ENCODE data around the gene OCA2.
"Not testable (repeated sequence)": the region's sequence is repeated elsewhere in the genome, so short reads cannot be mapped to it uniquely, and the experiment has no call there.

The OCA2 gene

GRCh38 chr15:27967541-27967940 lies 131.6 kb downstream of the OCA2 start:
- no peaks in the 10 kb centered on the region for H3K9me3 ChIP-seq (ENCODE audit: control insufficient read depth, low read length)
- H3K4me1 ChIP-seq (ENCODE audit: control insufficient read depth, insufficient read depth, low read length, poor library complexity, severe bottlenecking) = no peaks in the 10 kb centered on the region
- H3K4me3 ChIP-seq (ENCODE audit: extremely low read depth, insufficient read depth, low read length, poor library complexity, severe bottlenecking) = no peak overlapping the region
- 91 to 93% methylated on average over 12 to 13 of the region's 13 CpGs for WGBS, 2 experiments (ENCODE audit: insufficient coverage in 2 of 2)
- no peaks in the 10 kb centered on the region for H3K36me3 ChIP-seq (ENCODE audit: control insufficient read depth, insufficient read depth, low read length)
- H3K27ac ChIP-seq (ENCODE audit: low read depth, low read length, severe bottlenecking) = no peak overlapping the region

- no peaks in the 10 kb centered on the region for H3K4me1 ChIP-seq (ENCODE audit: control insufficient read depth, insufficient read depth, low read length, poor library complexity, severe bottlenecking)
- no peaks in the 10 kb centered on the region for H3K9me3 ChIP-seq (ENCODE audit: control insufficient read depth, low read length)
- H3K4me3 ChIP-seq (ENCODE audit: extremely low read depth, insufficient read depth, low read length, poor library complexity, severe bottlenecking) = no peak overlapping the region
- no peaks in the 10 kb centered on the region for H3K36me3 ChIP-seq (ENCODE audit: control insufficient read depth, insufficient read depth, low read length)
- 85 to 96% methylated on average over 5 of the region's 6 CpGs for WGBS, 2 experiments (ENCODE audit: insufficient coverage in 2 of 2)
- no peak overlapping the region for H3K27ac ChIP-seq (ENCODE audit: low read depth, low read length, severe bottlenecking)
These were observed 133.6 kb downstream of the OCA2 start for GRCh38 chr15:27965546-27965945.

GRCh38 chr15:27961801-27962200 lies 137.3 kb downstream of the OCA2 start:
- H3K27ac ChIP-seq (ENCODE audit: low read depth, low read length, severe bottlenecking) = no peak overlapping the region
- WGBS, 2 experiments (ENCODE audit: insufficient coverage in 2 of 2) = no CpG with 5 or more reads among the region's 1 CpG
- H3K36me3 ChIP-seq (ENCODE audit: control insufficient read depth, insufficient read depth, low read length) = no peaks in the 10 kb centered on the region
- no peaks in the 10 kb centered on the region for H3K9me3 ChIP-seq (ENCODE audit: control insufficient read depth, low read length)
- no peak overlapping the region for H3K4me3 ChIP-seq (ENCODE audit: extremely low read depth, insufficient read depth, low read length, poor library complexity, severe bottlenecking)
- H3K4me1 ChIP-seq (ENCODE audit: control insufficient read depth, insufficient read depth, low read length, poor library complexity, severe bottlenecking) = peaks cover 4% of the 10 kb centered on the region

- peaks cover 4% of the 10 kb centered on the region for H3K4me1 ChIP-seq (ENCODE audit: control insufficient read depth, insufficient read depth, low read length, poor library complexity, severe bottlenecking)
- no peak overlapping the region for H3K4me3 ChIP-seq (ENCODE audit: extremely low read depth, insufficient read depth, low read length, poor library complexity, severe bottlenecking)
- no peaks in the 10 kb centered on the region for H3K9me3 ChIP-seq (ENCODE audit: control insufficient read depth, low read length)
- no peak overlapping the region for H3K27ac ChIP-seq (ENCODE audit: low read depth, low read length, severe bottlenecking)
- H3K36me3 ChIP-seq (ENCODE audit: control insufficient read depth, insufficient read depth, low read length) = no peaks in the 10 kb centered on the region
- WGBS, 2 experiments (ENCODE audit: insufficient coverage in 2 of 2) = 84 to 93% methylated on average over 7 to 8 of the region's 10 CpGs
These were observed 140.1 kb downstream of the OCA2 start for GRCh38 chr15:27958911-27959578.

- no peaks in the 10 kb centered on the region for H3K9me3 ChIP-seq (ENCODE audit: control insufficient read depth, low read length)
- no peak overlapping the region for H3K27ac ChIP-seq (ENCODE audit: low read depth, low read length, severe bottlenecking)
- WGBS, 2 experiments (ENCODE audit: insufficient coverage in 2 of 2) = 81 to 93% methylated on average over 8 of the region's 8 CpGs
- peaks cover 4% of the 10 kb centered on the region for H3K4me1 ChIP-seq (ENCODE audit: control insufficient read depth, insufficient read depth, low read length, poor library complexity, severe bottlenecking)
- H3K4me3 ChIP-seq (ENCODE audit: extremely low read depth, insufficient read depth, low read length, poor library complexity, severe bottlenecking) = no peak overlapping the region
- no peaks in the 10 kb centered on the region for H3K36me3 ChIP-seq (ENCODE audit: control insufficient read depth, insufficient read depth, low read length)
These were observed 142.8 kb downstream of the OCA2 start for GRCh38 chr15:27956285-27956684.

- no peak overlapping the region for H3K27ac ChIP-seq (ENCODE audit: low read depth, low read length, severe bottlenecking)
- H3K4me1 ChIP-seq (ENCODE audit: control insufficient read depth, insufficient read depth, low read length, poor library complexity, severe bottlenecking) = peaks cover 4% of the 10 kb centered on the region
- H3K9me3 ChIP-seq (ENCODE audit: control insufficient read depth, low read length) = no peaks in the 10 kb centered on the region
- H3K36me3 ChIP-seq (ENCODE audit: control insufficient read depth, insufficient read depth, low read length) = no peaks in the 10 kb centered on the region
- no peak overlapping the region for H3K4me3 ChIP-seq (ENCODE audit: extremely low read depth, insufficient read depth, low read length, poor library complexity, severe bottlenecking)
- WGBS, 2 experiments (ENCODE audit: insufficient coverage in 2 of 2) = 85 to 88% methylated on average over 5 to 8 of the region's 10 CpGs
These were observed 144.0 kb downstream of the OCA2 start for GRCh38 chr15:27955087-27955486.

GRCh38 chr15:27952593-27952992 lies 146.5 kb downstream of the OCA2 start:
- H3K9me3 ChIP-seq (ENCODE audit: control insufficient read depth, low read length); H3K36me3 ChIP-seq (ENCODE audit: control insufficient read depth, insufficient read depth, low read length); H3K27ac ChIP-seq (ENCODE audit: low read depth, low read length, severe bottlenecking); H3K4me3 ChIP-seq (ENCODE audit: extremely low read depth, insufficient read depth, low read length, poor library complexity, severe bottlenecking); H3K4me1 ChIP-seq (ENCODE audit: control insufficient read depth, insufficient read depth, low read length, poor library complexity, severe bottlenecking): not testable (repeated sequence)
- 83 to 100% methylated on average over 1 to 3 of the region's 6 CpGs for WGBS, 2 experiments (ENCODE audit: insufficient coverage in 2 of 2)

GRCh38 chr15:27951191-27951890 lies 147.8 kb downstream of the OCA2 start:
- H3K9me3 ChIP-seq (ENCODE audit: control insufficient read depth, low read length) = no peaks in the 10 kb centered on the region
- H3K4me1 ChIP-seq (ENCODE audit: control insufficient read depth, insufficient read depth, low read length, poor library complexity, severe bottlenecking) = no peaks in the 10 kb centered on the region
- H3K36me3 ChIP-seq (ENCODE audit: control insufficient read depth, insufficient read depth, low read length) = no peaks in the 10 kb centered on the region
- H3K4me3 ChIP-seq (ENCODE audit: extremely low read depth, insufficient read depth, low read length, poor library complexity, severe bottlenecking) = no peak overlapping the region
- H3K27ac ChIP-seq (ENCODE audit: low read depth, low read length, severe bottlenecking) = no peak overlapping the region
- 93 to 95% methylated on average over 9 to 10 of the region's 13 CpGs for WGBS, 2 experiments (ENCODE audit: insufficient coverage in 2 of 2)

GRCh38 chr15:27949089-27949488 lies 150.0 kb downstream of the OCA2 start:
- no peaks in the 10 kb centered on the region for H3K4me1 ChIP-seq (ENCODE audit: control insufficient read depth, insufficient read depth, low read length, poor library complexity, severe bottlenecking)
- H3K4me3 ChIP-seq (ENCODE audit: extremely low read depth, insufficient read depth, low read length, poor library complexity, severe bottlenecking) = no peak overlapping the region
- 94 to 99% methylated on average over 4 to 9 of the region's 10 CpGs for WGBS, 2 experiments (ENCODE audit: insufficient coverage in 2 of 2)
- no peaks in the 10 kb centered on the region for H3K36me3 ChIP-seq (ENCODE audit: control insufficient read depth, insufficient read depth, low read length)
- H3K9me3 ChIP-seq (ENCODE audit: control insufficient read depth, low read length) = no peaks in the 10 kb centered on the region
- H3K27ac ChIP-seq (ENCODE audit: low read depth, low read length, severe bottlenecking) = no peak overlapping the region

GRCh38 chr15:27939246-27939645 lies 159.9 kb downstream of the OCA2 start:
- 100% methylated on average over 1 of the region's 2 CpGs; no CpG with 5 or more reads in 1 of the 2 experiments for WGBS, 2 experiments (ENCODE audit: insufficient coverage in 2 of 2)
- H3K36me3 ChIP-seq (ENCODE audit: control insufficient read depth, insufficient read depth, low read length) = no peaks in the 10 kb centered on the region
- no peaks in the 10 kb centered on the region for H3K9me3 ChIP-seq (ENCODE audit: control insufficient read depth, low read length)
- H3K4me1 ChIP-seq (ENCODE audit: control insufficient read depth, insufficient read depth, low read length, poor library complexity, severe bottlenecking) = no peaks in the 10 kb centered on the region
- no peak overlapping the region for H3K4me3 ChIP-seq (ENCODE audit: extremely low read depth, insufficient read depth, low read length, poor library complexity, severe bottlenecking)
- no peak overlapping the region for H3K27ac ChIP-seq (ENCODE audit: low read depth, low read length, severe bottlenecking)

GRCh38 chr15:27937851-27938250 lies 161.3 kb downstream of the OCA2 start:
- Histone ChIP-seq H3K27ac (ENCODE audit: low read depth, low read length, severe bottlenecking) (no peak overlapping the region), H3K9me3 (ENCODE audit: control insufficient read depth, low read length) (peaks cover 2% of the 10 kb centered on the region), H3K4me1 (ENCODE audit: control insufficient read depth, insufficient read depth, low read length, poor library complexity, severe bottlenecking) (no peaks in the 10 kb centered on the region), H3K36me3 (ENCODE audit: control insufficient read depth, insufficient read depth, low read length) (no peaks in the 10 kb centered on the region), H3K4me3 (ENCODE audit: extremely low read depth, insufficient read depth, low read length, poor library complexity, severe bottlenecking) (no peak overlapping the region)
- no CpG with 5 or more reads among the region's 1 CpG for WGBS, 2 experiments (ENCODE audit: insufficient coverage in 2 of 2)

All from mesodermal cell (in vitro differentiated cells).